Stromal cell of bone marrow (primary cell): ENCODE data around the gene SCUBE1.
A peak's percentile ranks its signal among the peaks of the same experiment; 100 is the strongest.

Experiments
- DNase-seq: peaks from one replicate; pipeline ENCODE4 v3.0.0-alpha.2; 2012; ENCODE audit warnings: low read depth

SCUBE1 gene

GRCh38 chr22:43198936-43199335 lies 144.2 kb downstream of the SCUBE1 start:
- no peak for DNase-seq

- no peak for DNase-seq
These were observed 145.0 kb downstream of the SCUBE1 start for GRCh38 chr22:43198126-43198525.

- no peak for DNase-seq
These were observed 145.8 kb downstream of the SCUBE1 start for GRCh38 chr22:43197271-43197941.

DNA sequence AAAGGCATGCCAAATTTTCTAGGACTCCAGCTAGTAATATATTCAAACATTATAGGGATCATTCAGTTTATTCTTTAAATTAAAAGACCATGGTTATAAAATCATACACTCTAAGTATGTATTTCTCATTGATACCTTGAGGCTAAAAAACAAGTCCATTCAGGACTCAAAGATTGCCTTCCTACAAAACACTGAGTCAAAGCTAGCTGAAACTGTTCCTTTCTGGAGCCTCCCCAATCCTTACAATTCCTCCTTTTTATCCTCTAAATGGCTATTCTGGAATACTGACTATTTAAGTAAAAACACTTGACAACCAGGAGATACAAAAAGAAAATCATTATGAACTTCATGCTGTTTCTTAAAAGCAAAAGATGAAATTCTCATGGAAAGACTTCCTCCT lies 151.3 kb downstream of the SCUBE1 start:
- no peak for DNase-seq

GRCh38 chr22:43188829-43189545 lies 154.2 kb downstream of the SCUBE1 start:
- no peak for DNase-seq

- peak; percentile 82 for DNase-seq
These were observed 155.7 kb downstream of the SCUBE1 start for GRCh38 chr22:43187171-43188099.

DNA sequence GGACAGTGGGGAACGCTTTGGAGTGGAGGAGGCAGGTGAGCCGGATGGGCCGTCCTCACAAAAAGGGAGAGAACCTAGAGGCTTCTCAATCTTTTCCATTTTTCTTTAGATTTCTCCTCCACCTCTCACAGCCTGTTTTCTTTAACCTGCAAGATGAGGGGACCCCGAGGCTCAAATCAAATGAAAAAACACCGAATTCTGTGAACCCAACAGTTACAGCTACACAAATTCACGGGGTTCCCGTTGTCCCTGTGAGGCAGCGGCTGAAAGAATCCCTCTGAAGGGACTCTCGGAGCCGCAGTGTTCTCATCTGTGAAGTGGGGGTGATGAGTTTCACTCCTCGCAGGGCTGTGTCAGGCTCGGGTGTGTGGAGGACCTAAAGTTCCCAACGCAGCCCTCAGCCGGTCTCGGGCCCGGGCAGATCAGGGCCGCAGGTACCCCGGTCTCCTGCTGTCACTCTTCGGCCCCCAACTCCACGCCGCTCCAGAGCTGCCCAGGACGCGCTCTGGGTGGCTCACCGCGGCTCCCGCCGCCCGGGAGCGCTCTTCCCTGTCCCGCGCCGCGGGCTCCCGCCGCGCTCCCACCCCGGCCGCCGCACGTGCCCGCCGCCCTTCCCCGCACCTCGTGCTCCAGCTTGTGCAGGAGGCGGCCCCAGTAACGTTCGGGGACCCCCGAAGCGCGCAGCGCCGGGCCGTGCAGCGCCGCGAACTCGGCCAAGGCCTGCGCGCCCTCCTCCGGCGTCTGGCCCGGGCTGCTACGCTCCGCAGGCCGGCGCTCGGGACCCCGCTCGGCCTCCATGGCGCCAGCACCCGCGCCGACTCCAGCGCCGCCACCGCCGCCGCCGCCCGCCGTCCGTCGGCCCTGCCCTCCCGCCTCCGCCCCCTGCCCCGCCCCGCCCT lies 156.7 kb downstream of the SCUBE1 start, which contains the start of gene TTLL12:
Gene TTLL12 (minus strand): TSS at position 863 of the 899 bp plus-strand sequence. CDS start 65 bp downstream, at position 798.
- no peak for DNase-seq

- DNase-seq: no peak
These were observed 157.3 kb downstream of the SCUBE1 start for GRCh38 chr22:43185860-43186261.

- DNase-seq: no peak
These were observed 159.5 kb downstream of the SCUBE1 start for GRCh38 chr22:43183496-43184277.

DNA sequence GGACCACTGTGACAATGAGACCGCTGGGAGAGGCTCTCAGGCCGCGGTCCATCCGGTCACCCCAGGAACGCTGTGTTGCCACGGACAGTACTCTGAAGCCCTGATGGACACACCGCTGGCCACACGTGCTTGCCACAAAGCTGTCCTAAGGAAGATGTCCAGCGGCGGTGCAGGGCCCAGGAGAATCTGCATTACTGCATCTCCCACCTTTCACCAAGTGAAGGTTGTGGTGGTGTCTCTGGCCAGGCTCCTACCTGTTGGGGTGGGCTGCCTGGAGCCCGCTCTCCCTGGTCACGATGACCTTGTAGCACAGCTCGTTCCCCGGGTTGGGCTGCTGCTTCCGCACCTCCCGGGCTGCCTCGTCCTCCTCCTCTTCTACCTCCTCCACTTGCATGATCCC lies 160.4 kb downstream of the SCUBE1 start:
- no peak for DNase-seq

- no peak for DNase-seq
These were observed 161.1 kb downstream of the SCUBE1 start for GRCh38 chr22:43182118-43182517.

DNA sequence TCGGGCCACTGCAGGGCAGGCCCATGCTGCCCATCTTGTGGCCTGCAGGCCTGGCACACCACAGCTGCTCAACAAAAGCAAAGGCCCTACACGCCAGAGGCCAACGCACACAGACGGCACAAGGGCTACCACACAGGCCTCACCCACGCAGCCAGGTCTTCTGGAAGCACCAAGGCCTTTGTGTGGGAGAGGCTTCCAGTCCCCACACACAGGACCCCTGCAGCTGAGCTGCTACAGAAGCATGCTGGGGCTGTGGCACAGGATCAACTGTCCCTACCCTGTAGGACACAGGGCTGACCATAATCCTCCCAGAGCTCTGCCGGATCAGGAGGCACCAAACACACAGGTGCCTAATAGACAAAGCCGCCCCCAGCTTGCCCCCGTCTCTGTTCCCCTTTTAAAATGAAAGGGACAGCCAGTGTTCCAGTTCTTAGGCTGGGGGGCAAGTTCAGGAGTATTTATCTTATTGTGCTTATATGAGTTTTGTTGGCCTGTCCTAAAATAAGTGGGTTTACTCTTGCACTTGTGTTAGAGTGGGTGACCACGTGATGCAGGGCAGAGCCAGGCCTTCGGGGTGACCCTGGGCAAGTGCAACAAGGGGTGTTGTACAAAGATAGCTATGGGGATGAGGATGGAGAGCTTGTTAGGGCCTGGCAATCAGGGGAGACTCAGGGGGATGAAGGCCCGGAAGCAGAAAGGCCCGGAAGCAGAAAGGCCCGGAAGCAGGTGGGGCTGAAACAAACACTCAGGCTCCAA lies 161.7 kb downstream of the SCUBE1 start:
- DNase-seq: no peak

DNA sequence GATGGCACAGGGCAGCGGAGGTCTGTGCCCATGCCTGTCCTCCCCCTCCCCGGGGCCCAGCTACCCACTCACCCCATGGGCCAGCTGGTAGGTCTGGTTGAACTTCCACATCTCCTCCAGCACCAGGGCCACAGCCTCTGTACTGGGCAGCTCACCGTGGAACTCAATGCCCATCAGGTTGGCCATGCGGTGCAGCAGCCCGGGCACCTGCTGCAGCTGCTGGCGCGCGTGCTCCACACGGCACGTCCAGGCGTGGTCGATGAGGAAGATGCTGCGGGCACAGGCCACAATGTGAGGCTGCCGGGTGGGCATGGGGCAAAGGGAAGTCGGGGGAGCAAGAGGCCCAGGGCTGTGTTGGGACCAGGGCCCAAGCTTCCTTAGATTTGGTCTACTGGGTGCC lies 162.5 kb downstream of the SCUBE1 start:
- no peak for DNase-seq

DNA sequence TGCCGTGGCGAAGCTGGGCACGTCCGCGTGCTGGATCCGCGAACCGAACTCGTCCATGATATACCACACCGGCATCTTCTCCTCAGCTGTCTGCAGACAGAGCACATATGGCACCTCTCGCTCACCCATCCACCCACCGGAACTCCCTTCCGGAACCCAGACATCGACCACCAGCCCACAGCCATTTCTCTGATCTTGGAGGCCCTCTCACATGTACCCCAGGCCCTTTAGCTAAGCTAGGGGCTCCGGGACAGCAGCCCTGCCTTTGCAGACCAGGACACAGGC lies 163.3 kb downstream of the SCUBE1 start:
- DNase-seq: no peak

GRCh38 chr22:43179146-43179910 lies 163.8 kb downstream of the SCUBE1 start:
- no peak for DNase-seq

DNA sequence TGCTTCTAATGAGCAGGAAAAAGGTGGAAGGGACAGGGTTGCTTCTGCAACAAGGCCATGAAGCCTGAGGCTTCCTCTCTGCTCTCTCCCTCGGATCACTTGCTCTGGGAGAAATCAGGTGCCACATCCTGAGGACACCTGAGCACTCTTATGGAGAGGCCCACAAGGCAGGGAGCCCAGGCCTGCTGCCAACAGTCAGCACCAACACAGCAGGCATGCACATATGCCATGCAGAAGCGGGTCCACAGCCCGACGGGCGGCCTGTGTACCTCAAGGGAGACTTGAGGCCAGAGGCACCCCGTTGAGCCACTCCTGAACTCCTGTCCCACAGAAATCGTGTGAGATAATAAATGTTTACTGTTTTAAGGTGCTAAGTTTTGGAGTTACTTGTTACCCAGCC lies 165.7 kb downstream of the SCUBE1 start:
- DNase-seq: no peak

DNA sequence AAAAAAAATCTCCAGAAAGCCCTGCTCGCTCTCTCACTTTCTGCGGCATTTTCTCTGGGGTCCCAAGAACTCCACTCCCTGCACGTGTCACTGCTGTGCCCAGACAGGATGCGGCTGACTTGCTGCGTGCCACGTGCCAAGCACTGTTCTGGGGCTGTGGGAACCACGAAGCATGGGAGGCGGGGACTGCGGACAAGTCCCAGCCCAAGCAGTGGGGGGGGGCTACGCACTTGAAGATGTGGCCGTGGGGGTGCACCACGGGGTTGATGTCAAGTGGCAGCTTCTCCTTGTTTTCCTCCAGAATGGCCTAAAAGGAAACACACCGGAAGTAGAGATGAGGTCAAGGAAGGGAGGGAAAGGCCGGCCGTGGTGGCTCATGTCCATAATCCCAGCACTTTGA lies 167.1 kb downstream of the SCUBE1 start:
- no peak for DNase-seq

- DNase-seq: no peak
These were observed 168.1 kb downstream of the SCUBE1 start for GRCh38 chr22:43174941-43175531.
